Upper lobe of right lung (tissue), 1 donor: Measurements from ENCODE around the gene RARB. TPM values are rescaled to one million over a fixed set of nuclear protein-coding genes. Genes with fewer than 3 reads are reported as not detected.

Experiments used
- ATAC-seq: fragments of 200-7000 bp; cut with Tn5 transposase; one replicate; pipeline ENCODE4 v1.9.1; 2020; ENCODE audit warnings: mild to moderate bottlenecking, moderate library complexity
- DNase-seq: peaks from one replicate; pipeline ENCODE4 v3.0.0-alpha.2; 2020
- H3K27ac ChIP-seq: fragments of 200-600 bp; one replicate; pipeline ENCODE4 v1.8.0; 2022
- H3K27me3 ChIP-seq: fragments of 200-600 bp; one replicate; pipeline ENCODE4 v1.8.0; 2022; ENCODE audit warnings: mild to moderate bottlenecking
- H3K36me3 ChIP-seq: fragments of 200-600 bp; one replicate; pipeline ENCODE4 v1.8.0; 2022
- H3K4me1 ChIP-seq: fragments of 200-600 bp; one replicate; pipeline ENCODE4 v1.8.0; 2022
- H3K4me3 ChIP-seq: fragments of 200-600 bp; one replicate; pipeline ENCODE4 v1.8.0; 2022; ENCODE audit warnings: mild to moderate bottlenecking
- H3K9me3 ChIP-seq: fragments of 200-600 bp; one replicate; pipeline ENCODE4 v1.8.0; 2022
- intact Hi-C: fragments of 100-400 bp; cut with DNase I; formaldehyde crosslinking; loops from one replicate; pipeline ENCODE4 v1.11.0; 2022
- total RNA-seq: library from RNA; stranded (reverse); fragmentation: NEBNext Ultra II Directional; extraction: Animal tissue kit (Norgen Biotek cat#: 25700); gene quantifications from one replicate; pipeline ENCODE4 v1.2.1, GENCODE V29; 2021
- TF ChIP-seq, protein P1 (sequence below): fragments of 200-600 bp; IDR thresholded peaks from one replicate; pipeline ENCODE4 v1.8.0; 2022; ENCODE audit warnings: antibody characterized with exemption
- donor health status: DM: no; HTN: yes; CAD: no; lungs with severe emphysema.

Gene RARB
- total RNA-seq, 1 donor from 2014 or later = 5.8 TPM

DNA sequence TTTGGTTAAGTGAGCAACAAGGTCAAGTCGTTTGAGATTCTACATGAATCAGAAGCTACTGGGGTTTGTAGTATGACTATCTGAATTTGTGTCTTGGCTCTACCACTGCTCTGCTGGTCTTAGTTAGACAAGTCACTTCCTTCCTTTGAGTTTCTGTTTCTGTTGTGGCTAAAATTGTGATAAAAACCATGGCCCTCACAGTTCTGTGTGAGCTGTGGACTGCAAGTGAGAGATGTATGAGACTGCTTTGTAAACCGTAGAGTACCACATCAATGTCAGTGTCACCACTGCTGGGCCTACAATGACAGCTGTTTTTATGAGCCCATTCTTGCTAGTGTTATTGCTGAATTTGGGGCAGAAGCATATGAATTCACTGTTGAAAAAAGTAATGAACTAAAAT is 32.7 kb downstream of the RARB start:
- DNase-seq (no peak), ATAC-seq (no peak)
- H3K4me1 ChIP-seq = peaks cover 18% of the 10 kb centered on the region
- TF ChIP-seq, protein P1, sequence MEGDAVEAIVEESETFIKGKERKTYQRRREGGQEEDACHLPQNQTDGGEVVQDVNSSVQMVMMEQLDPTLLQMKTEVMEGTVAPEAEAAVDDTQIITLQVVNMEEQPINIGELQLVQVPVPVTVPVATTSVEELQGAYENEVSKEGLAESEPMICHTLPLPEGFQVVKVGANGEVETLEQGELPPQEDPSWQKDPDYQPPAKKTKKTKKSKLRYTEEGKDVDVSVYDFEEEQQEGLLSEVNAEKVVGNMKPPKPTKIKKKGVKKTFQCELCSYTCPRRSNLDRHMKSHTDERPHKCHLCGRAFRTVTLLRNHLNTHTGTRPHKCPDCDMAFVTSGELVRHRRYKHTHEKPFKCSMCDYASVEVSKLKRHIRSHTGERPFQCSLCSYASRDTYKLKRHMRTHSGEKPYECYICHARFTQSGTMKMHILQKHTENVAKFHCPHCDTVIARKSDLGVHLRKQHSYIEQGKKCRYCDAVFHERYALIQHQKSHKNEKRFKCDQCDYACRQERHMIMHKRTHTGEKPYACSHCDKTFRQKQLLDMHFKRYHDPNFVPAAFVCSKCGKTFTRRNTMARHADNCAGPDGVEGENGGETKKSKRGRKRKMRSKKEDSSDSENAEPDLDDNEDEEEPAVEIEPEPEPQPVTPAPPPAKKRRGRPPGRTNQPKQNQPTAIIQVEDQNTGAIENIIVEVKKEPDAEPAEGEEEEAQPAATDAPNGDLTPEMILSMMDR = no peak
- no peak overlapping the region for H3K27ac ChIP-seq
- H3K9me3 ChIP-seq = no peaks in the 10 kb centered on the region
- intact Hi-C loops = no loop called here
- no peaks in the 10 kb centered on the region for H3K27me3 ChIP-seq
- H3K4me3 ChIP-seq = no peak overlapping the region
- no peaks in the 10 kb centered on the region for H3K36me3 ChIP-seq

DNA sequence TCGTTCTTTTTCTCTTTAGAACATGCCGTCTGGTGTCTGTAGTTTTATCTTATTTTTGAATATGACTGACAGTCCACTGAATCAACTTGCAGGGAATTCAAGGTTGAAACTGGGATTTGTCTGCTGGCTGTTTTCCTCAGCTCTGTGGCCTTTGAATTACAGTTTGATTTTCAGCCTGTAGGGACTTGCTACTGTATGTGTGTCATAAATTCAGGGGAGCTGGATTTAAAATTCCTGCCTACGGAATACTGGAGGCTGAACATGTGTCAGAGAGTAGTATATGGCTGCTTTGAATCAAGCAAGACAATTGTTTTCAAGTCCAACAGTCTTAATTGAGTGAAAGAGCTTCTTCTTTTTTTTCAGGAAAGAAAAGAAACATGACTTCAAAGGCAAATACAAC is 33.9 kb downstream of the RARB start:
- H3K27ac ChIP-seq = no peak overlapping the region
- H3K27me3 ChIP-seq = no peaks in the 10 kb centered on the region
- TF ChIP-seq, protein P1 = no peak
- H3K9me3 ChIP-seq = no peaks in the 10 kb centered on the region
- DNase-seq (no peak), ATAC-seq (no peak)
- no peaks in the 10 kb centered on the region for H3K36me3 ChIP-seq
- H3K4me3 ChIP-seq = no peak overlapping the region
- intact Hi-C loops = no loop called here
- H3K4me1 ChIP-seq = peaks cover 12% of the 10 kb centered on the region

DNA sequence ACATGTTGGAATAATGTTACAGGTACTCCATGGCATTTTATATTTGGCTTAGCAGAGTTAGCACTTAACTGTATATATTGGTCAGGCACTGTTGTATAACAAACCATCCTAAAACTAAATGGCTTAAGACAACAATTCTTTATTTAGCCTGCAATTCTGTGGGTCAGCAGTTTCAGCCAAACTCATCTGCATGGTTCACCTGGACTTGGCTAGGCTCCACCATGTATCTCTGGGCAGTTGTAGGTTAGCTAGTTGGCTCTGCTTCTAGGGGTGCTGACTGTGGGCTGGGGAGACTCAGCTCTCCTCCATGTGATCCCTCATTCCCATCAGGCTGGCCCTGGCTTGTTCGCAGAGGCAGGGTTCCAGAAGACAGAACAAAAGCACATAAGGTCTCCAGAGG is 34.4 kb downstream of the RARB start:
- no peak for ATAC-seq
- TF ChIP-seq, protein P1 = no peak
- intact Hi-C loops = no loop called here

DNA sequence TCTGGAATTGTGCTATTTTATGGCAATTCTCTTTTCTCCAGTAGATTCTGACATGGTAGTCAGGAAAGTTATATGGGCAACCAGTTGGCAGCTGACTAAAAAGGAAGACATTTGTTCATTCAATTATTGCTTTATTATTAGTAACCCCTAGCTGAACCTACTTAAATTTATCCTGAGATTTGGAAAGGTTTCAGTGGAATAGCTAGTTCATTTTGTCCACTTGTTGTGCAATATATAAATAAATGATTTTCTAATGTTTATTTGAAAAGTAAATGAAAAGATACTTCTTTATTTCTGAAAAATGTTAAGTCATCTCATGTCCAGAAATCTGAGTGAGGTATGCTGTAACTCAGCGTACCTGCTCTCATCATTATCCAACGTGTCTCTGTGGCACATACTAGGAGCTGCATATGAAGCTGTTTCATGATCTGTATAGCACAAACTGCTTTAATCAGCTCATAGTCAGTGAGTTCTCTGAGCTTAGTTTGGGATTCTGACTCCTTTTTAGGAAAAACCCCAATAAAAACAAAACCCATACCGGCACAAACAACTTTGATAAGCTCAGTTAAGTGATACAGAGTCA is 35.9 kb downstream of the RARB start:
- intact Hi-C loops = no loop called here

More for the DNA sequence above, 34.4 kb downstream of the RARB start:
- Histone ChIP-seq H3K36me3 (no peaks in the 10 kb centered on the region), H3K9me3 (no peaks in the 10 kb centered on the region), H3K27ac (no peak overlapping the region), H3K4me1 (peaks cover 8% of the 10 kb centered on the region), H3K27me3 (no peaks in the 10 kb centered on the region), H3K4me3 (no peak overlapping the region)
- no peak for DNase-seq

DNA sequence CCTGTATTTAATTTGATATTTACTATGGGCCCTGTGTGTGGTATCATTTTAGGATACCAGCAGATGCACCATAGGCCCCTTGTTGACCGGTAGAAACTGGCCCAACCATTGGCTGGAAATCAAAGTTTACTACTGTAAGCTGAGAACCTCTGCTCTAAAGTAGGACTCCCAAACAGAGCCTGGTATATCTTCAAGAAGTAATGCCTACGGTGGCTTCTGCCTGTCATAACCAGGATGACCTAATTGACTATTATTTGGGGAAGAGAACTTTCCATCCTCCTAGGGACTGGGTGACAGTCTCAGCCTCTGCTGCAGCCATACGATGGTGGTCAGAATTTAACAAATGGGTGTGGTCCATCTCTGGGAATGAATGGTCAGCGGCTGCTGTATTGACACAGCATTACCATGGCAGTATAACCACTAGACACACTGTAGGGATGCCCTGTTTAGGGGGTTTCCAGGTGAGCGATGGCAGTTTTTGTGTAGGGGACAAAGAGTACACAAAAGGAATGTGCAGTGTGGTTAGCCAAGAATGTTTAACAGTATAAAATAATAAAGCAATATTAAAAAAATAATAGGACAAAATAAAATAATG is 37.3 kb downstream of the RARB start:
- ATAC-seq (no peak), DNase-seq (no peak)
- H3K4me1 ChIP-seq = peaks cover 12% of the 10 kb centered on the region
- no peaks in the 10 kb centered on the region for H3K27me3 ChIP-seq
- no peaks in the 10 kb centered on the region for H3K9me3 ChIP-seq
- TF ChIP-seq, protein P1 = no peak
- intact Hi-C loops = no loop called here
- H3K4me3 ChIP-seq = no peak overlapping the region
- H3K27ac ChIP-seq = no peak overlapping the region
- H3K36me3 ChIP-seq = no peaks in the 10 kb centered on the region

More for the DNA sequence above, 35.9 kb downstream of the RARB start:
- H3K4me1 ChIP-seq = no peaks in the 10 kb centered on the region
- H3K9me3 ChIP-seq = no peaks in the 10 kb centered on the region
- TF ChIP-seq, protein P1 = no peak
- H3K27me3 ChIP-seq = no peaks in the 10 kb centered on the region
- ATAC-seq = no peak
- H3K27ac ChIP-seq = no peak overlapping the region
- H3K36me3 ChIP-seq = no peaks in the 10 kb centered on the region
- H3K4me3 ChIP-seq = no peak overlapping the region
- DNase-seq = no peak
